Fibroblast of villous mesenchyme (primary cell): Measurements from ENCODE around the gene TTC13. TPM values are rescaled to one million over a fixed set of nuclear protein-coding genes. Genes with fewer than 3 reads are reported as not detected.
A peak's percentile ranks its signal among the peaks of the same experiment; 100 is the strongest.

ENCODE experiments used
- DNase-seq: peaks from one replicate; pipeline ENCODE4 v3.0.0-alpha.2; 2010; ENCODE audit warnings: low read depth
- H3K4me3 ChIP-seq: 2 replicates; pipeline ENCODE4 v1.5.1; 2011; ENCODE audit warnings: low read depth, mild to moderate bottlenecking, low read length
- total RNA-seq: library from RNA; depleted of rRNA; stranded (reverse); fragments of >200 nt; gene quantifications from 2 replicates; pipeline ENCODE4 v1.2.3, GENCODE V29; 2012
- TF ChIP-seq, protein P1 (sequence below): IDR thresholded peaks from 2 replicates; pipeline ENCODE4 v1.5.1; 2012; ENCODE audit warnings: low read depth, mild to moderate bottlenecking, low read length; ENCODE audit not compliant: insufficient read depth

Gene TTC13
- total RNA-seq, 1 donor, result 18.6 TPM

GRCh38 chr1:230901671-230902070, 77.0 kb downstream of the TTC13 start:
- H3K4me3 ChIP-seq, result no peak overlapping the region
- DNase-seq, result no peak

GRCh38 chr1:230900984-230901383, 77.7 kb downstream of the TTC13 start:
- TF ChIP-seq, protein P1, sequence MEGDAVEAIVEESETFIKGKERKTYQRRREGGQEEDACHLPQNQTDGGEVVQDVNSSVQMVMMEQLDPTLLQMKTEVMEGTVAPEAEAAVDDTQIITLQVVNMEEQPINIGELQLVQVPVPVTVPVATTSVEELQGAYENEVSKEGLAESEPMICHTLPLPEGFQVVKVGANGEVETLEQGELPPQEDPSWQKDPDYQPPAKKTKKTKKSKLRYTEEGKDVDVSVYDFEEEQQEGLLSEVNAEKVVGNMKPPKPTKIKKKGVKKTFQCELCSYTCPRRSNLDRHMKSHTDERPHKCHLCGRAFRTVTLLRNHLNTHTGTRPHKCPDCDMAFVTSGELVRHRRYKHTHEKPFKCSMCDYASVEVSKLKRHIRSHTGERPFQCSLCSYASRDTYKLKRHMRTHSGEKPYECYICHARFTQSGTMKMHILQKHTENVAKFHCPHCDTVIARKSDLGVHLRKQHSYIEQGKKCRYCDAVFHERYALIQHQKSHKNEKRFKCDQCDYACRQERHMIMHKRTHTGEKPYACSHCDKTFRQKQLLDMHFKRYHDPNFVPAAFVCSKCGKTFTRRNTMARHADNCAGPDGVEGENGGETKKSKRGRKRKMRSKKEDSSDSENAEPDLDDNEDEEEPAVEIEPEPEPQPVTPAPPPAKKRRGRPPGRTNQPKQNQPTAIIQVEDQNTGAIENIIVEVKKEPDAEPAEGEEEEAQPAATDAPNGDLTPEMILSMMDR, result no peak
- DNase-seq, result no peak
- no peak overlapping the region for H3K4me3 ChIP-seq

More at GRCh38 chr1:230901671-230902070, 77.0 kb downstream of the TTC13 start:
- TF ChIP-seq, protein P1, result no peak

- no peak overlapping the region for H3K4me3 ChIP-seq
- peak; percentile 78 for DNase-seq
These were observed 78.8 kb downstream of the TTC13 start for GRCh38 chr1:230899841-230900251.

GRCh38 chr1:230898748-230899147, 79.9 kb downstream of the TTC13 start:
- TF ChIP-seq, protein P1, result no peak
- DNase-seq, result no peak
- H3K4me3 ChIP-seq, result no peak overlapping the region

More at GRCh38 chr1:230899841-230900251, 78.8 kb downstream of the TTC13 start:
- TF ChIP-seq, protein P1, result no peak

DNA sequence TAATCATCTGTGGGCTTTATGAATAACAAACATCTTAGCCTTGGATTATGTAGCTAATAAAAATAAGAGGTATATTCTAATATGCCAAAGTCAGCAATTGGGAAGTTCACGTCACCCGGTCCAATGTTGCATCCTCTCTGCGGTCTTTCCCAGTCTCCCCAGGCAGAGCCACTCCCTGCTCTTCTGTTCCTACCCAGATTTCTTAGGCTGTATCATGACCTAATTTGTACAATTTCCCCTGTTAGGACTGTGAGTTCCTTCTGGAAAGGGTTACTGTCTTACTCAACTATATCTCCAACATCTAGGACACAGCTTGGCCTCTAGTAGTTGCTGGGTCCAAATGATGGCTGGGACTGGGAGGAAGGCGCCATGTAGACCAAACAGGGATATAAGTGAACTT, 80.5 kb downstream of the TTC13 start:
- TF ChIP-seq, protein P1, result no peak
- DNase-seq, result no peak
- H3K4me3 ChIP-seq, result no peak overlapping the region

GRCh38 chr1:230896779-230897178, 81.9 kb downstream of the TTC13 start:
- TF ChIP-seq, protein P1, result no peak
- no peak overlapping the region for H3K4me3 ChIP-seq
- no peak for DNase-seq

- H3K4me3 ChIP-seq, result no peak overlapping the region
- TF ChIP-seq, protein P1, result no peak
- DNase-seq, result no peak
These were observed 83.2 kb downstream of the TTC13 start for GRCh38 chr1:230895452-230895851.
